ENCODE data around the gene PRDM16.

The PRDM16 gene

DNA sequence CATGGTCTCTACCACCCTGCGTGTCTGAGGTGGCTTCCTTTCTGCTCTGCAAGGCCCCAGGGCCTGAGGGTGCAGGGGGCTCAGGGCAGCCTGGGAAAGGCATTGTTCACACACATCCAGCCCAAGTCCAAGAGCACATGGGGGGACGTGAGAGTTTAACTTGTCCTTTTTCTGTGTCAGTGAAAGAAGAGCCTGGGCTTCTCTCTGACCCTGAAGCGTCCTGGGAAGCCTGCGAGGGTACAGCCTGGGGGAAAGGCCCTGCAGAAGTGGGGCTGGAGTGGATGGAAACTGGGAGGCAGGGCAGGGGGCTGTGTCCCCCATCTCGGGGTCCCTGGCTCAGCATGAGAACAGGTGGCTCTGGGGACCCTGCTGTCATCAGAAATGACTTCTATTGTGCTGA is 181.6 kb downstream of the PRDM16 start:
- DNase-seq = no peak

DNA sequence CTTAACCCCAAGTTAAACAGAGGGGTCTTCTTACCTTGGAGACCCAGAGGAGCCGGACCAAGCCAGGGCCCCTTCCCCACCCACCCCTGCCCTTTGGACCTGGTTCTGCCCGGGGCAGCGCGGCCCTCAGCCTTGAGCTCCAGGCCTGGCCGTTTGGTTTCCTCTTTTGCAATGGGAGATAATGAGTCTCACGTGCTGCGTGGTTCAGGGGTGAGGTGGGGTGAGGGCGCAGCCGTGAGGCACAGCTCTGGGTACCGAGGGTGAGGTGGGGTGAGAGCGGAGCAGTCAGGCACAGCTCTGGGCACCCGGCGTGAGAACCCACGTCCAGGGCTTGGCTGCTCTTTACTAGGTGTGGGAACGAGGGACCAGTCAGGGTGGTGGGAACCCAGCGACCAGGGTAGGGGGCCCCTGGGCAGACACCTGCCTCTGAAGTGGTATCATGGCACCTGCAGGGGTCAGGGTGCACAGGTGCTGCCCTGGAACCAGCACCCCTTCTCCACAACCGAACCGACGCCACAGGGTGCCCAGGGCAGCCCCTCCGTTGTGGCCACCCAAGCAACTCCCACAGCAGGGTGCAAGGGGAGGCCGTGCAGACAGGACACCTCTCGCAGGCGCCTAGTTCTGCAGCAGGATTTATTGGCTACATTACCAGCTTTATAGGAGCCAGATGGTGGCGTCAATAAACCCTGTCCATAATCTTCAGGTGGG is 182.2 kb downstream of the PRDM16 start:
- no peak for DNase-seq

DNA sequence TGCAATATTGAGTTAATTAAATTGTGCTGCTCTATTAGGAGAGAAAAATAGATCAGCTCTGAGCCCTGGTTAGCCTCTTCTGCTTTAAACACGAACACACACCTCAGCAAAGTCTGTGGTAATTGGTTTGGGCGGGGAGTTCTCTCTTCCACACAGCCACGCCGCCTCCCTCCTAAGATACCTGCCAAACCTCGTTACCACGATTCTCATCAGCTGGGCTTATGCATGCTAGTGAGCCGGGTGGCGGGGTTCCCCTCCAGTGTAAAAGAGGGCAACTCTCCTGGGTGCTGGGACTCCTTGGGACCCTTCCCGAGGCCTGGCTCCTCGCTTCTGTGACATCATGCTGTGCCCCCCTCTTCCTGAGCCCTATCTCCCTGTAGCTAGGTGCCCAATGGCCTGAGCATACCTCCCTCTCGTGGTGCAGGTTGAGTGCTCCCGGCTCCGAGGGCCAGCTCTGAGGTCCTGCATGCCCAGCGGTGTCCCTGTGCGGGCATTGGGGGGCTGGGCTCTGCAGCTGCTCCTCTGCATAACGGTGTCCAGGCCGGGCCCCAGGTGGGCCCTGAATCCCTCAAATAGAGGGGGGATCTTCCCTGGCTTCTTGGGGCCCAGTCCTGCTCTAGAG is 182.9 kb downstream of the PRDM16 start:
- DNase-seq = no peak

GRCh38 chr1:3255680-3256079 is 186.7 kb downstream of the PRDM16 start:
- no peak for DNase-seq

GRCh38 chr1:3257788-3258187 is 188.8 kb downstream of the PRDM16 start:
- no peak for DNase-seq

- no peak for DNase-seq
These were observed 189.5 kb downstream of the PRDM16 start for GRCh38 chr1:3258386-3259003.

GRCh38 chr1:3259020-3259419 is 190.0 kb downstream of the PRDM16 start:
- DNase-seq = no peak

DNA sequence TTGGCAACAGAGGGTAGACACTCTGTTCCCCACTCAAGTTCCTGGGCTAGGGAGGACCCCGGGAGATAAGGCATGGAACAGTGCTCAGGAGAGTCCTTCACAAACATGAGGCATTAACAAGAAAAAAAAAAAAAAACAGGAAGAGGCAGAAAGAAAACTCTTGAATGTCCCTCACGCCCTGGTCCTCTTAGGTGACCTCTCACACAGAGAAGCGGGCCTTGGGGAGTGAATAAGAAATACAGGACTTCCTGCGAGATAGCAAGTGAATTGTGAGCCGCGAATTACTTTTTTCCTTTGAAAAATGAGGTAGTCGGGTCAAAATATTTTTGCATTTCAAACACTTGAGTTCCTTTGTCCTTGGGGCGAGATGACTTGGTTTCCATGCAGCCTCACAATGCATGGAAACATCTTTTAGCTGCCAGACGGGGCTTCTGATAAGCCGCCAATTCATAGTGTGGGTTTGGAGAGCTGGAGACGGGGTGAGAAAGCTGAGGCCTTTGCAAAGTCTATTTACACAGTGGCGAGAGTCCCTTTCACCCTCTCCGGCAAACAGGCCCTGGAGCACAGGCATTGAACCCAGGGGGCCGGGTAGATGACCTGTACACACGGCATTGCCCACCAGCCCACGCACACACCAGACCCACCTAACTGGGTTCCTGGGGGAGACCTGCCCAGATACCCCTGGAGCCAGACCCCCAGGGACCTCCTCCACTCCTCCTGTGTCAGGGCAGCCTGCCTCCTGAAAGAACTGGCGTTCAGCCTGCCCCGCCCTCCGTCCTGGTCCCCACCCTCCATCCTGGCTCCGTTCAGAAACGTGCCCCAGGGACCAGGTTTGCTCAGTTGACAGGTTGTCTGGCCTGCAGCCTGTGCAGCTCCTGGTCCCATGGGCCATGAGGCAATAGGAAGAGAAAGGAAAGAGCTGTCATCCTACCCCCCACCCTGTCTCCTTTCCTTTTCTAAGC is 192.3 kb downstream of the PRDM16 start:
- DNase-seq = no peak

DNA sequence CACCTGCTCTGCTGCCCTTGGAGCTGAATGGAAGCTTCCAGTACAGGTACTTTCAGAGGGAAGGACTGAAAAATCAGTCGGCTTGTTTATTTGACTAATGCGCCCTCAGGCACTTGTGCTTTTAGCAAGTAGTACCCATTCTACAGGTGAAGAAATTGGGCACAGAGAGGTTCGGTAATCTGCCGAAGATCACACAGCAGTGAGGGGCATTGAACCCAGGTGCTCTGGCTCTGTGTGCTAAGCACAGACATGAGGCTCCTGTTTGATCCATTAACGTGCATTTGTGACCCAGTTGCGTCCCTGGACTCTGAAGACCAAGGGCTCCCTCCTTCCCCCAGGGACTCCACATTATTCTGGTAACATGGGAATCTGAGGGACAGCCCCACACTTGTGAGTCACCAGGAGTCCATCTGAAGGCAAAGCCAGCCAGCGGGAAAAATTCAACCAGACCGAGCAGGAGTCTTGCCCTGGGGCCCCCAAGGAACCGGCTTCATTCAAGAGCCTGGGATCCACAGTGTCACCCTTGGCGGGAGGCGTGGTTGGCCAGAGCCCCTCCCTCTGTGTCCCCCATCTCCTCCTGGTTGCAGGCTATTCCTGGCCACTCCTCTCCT is 193.1 kb downstream of the PRDM16 start:
- no peak for DNase-seq

GRCh38 chr1:3262681-3263286 is 193.8 kb downstream of the PRDM16 start:
- no peak for DNase-seq

DNA sequence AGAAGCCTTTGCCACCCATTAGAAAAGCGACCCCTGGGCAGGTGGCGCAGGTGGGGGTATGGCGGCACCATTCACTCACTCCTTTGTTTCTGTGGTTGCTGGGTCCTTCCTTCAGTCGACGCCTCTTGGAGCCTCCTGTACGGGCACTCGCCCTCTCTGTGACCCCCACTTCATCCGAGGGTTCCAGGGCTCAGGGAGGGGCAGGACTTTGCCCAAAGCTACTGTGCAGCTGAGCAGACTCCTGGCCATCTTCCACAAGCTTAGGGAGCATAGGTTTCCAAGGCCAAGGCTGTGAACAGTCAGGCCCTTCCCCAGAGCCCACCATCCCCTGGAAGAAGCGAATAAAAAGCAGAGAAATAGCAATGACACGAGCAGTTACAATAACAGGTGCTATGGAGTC is 194.8 kb downstream of the PRDM16 start:
- no peak for DNase-seq

- no peak for DNase-seq
These were observed 195.5 kb downstream of the PRDM16 start for GRCh38 chr1:3264456-3264855.

GRCh38 chr1:3265835-3266805 is 197.1 kb downstream of the PRDM16 start:
- DNase-seq = no peak

GRCh38 chr1:3266870-3267549 is 198.0 kb downstream of the PRDM16 start:
- no peak for DNase-seq

GRCh38 chr1:3267550-3268270 is 198.7 kb downstream of the PRDM16 start:
- DNase-seq = no peak

DNA sequence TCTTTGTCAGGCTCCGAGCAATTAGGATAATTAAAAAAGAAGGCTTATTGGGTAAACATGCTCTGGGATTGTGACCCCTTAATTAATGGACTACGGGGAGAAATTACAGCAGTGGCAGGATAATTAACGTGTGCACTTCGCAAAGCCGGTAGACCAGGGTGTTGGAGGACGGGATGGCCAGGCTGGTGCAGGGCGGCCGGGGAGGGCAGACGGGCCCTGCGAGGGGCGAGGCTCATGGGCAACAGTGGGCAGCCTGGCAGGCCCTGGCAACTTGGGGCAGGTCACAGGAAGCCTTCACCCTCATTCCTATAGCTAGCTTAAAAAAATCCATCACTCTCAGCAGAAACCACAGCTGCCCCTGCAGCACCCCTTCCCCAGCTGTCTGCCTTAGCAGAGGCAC is 199.3 kb downstream of the PRDM16 start:
- DNase-seq = no peak

GRCh38 chr1:3270403-3271245 is 201.6 kb downstream of the PRDM16 start:
- no peak for DNase-seq

GRCh38 chr1:3271866-3272265 is 202.9 kb downstream of the PRDM16 start:
- DNase-seq = no peak
